ENCODE data around the gene NIM1K.

GRCh38 chr5:43300112-43300511, 108.1 kb downstream of the NIM1K start:
- TF ChIP-seq TAF1 (IDR thresholded peaks at IDR 0.05; ENCODE audit: low read depth, low read length) (no peak), POLR2A (IDR thresholded peaks at IDR 0.05; ENCODE audit: low read depth, low read length) (no peak), POLR2AphosphoS5 (IDR thresholded peaks at IDR 0.05; ENCODE audit: low read depth, low read length) (no peak), POU2F2 (IDR thresholded peaks at IDR 0.05; ENCODE audit: low read depth, low read length) (no peak), PAX5 (IDR thresholded peaks at IDR 0.05; ENCODE audit: insufficient read depth, low read length, severe bottlenecking) (no peak)
